Loucy (cell line): ENCODE results near the gene LUM.

ENCODE experiments used
- H2AFZ ChIP-seq: fragments of 200-600 bp; sonication (generic); 2 replicates; pipeline ENCODE4 v1.6.0; 2016; ENCODE audit warnings: antibody characterized with exemption, mild to moderate bottlenecking, low read length, moderate library complexity
- H3F3A ChIP-seq: fragments of 200-600 bp; 2 replicates; pipeline ENCODE4 v1.6.0; 2016; ENCODE audit warnings: antibody characterized with exemption, low read depth, mild to moderate bottlenecking
- H3K27me3 ChIP-seq: fragments of 200-600 bp; sonication (generic); 2 replicates; pipeline ENCODE4 v1.6.1; 2014; ENCODE audit warnings: low read length, mild to moderate bottlenecking; ENCODE audit not compliant: insufficient read depth, poor library complexity, severe bottlenecking
- H3K36me3 ChIP-seq: fragments of 200-600 bp; sonication (generic); 2 replicates; pipeline ENCODE4 v1.6.1; 2016; ENCODE audit warnings: low read length; ENCODE audit not compliant: insufficient read depth
- H3K4me1 ChIP-seq: fragments of 200-600 bp; sonication (generic); 2 replicates; pipeline ENCODE4 v1.5.1; 2014; ENCODE audit warnings: low read length, mild to moderate bottlenecking; ENCODE audit not compliant: insufficient read depth, poor library complexity, severe bottlenecking
- H3K4me2 ChIP-seq: fragments of 200-600 bp; sonication (generic); 2 replicates; pipeline ENCODE4 v1.6.0; 2014; ENCODE audit warnings: antibody characterized with exemption, low read length, low read depth, mild to moderate bottlenecking; ENCODE audit not compliant: poor library complexity, severe bottlenecking
- H3K4me3 ChIP-seq: fragments of 200-600 bp; sonication (generic); 2 replicates; pipeline ENCODE4 v1.5.1; 2014; ENCODE audit warnings: low read length, mild to moderate bottlenecking, mixed read lengths; ENCODE audit not compliant: poor library complexity, severe bottlenecking
- H3K79me2 ChIP-seq: fragments of 200-600 bp; sonication (generic); 2 replicates; pipeline ENCODE4 v1.6.1; 2014; ENCODE audit warnings: low read length; ENCODE audit not compliant: insufficient read depth
- H3K9ac ChIP-seq: fragments of 200-600 bp; sonication (generic); 2 replicates; pipeline ENCODE4 v1.6.0; 2014; ENCODE audit warnings: mild to moderate bottlenecking, low read depth, low read length, moderate library complexity; ENCODE audit not compliant: poor library complexity, severe bottlenecking
- H3K9me2 ChIP-seq: fragments of 200-600 bp; sonication (generic); replicated peaks from 2 replicates; pipeline ENCODE4 v1.6.1; 2016; ENCODE audit warnings: low read depth, low read length, mixed read lengths
- H3K9me3 ChIP-seq: fragments of 200-600 bp; sonication (generic); 2 replicates; pipeline ENCODE4 v1.6.1; 2014; ENCODE audit warnings: mild to moderate bottlenecking, antibody characterized with exemption, low read length, low read depth; ENCODE audit not compliant: insufficient read depth
- H4K20me1 ChIP-seq: fragments of 200-600 bp; sonication (generic); 2 replicates; pipeline ENCODE4 v1.6.0; 2014; ENCODE audit warnings: antibody characterized with exemption, low read length, mild to moderate bottlenecking; ENCODE audit not compliant: insufficient read depth, poor library complexity, severe bottlenecking
- CTCF ChIP-seq: fragments of 200-600 bp; sonication (generic); conservative IDR thresholded peaks from 2 replicates; pipeline ENCODE4 v1.5.1; 2014; ENCODE audit warnings: mild to moderate bottlenecking, antibody characterized with exemption, low read length
- EZH2phosphoT487 ChIP-seq: fragments of 200-600 bp; IDR thresholded peaks from 2 replicates; pipeline ENCODE4 v1.6.1; 2018; ENCODE audit warnings: antibody characterized with exemption, mild to moderate bottlenecking, moderate library complexity, borderline replicate concordance

The LUM gene

GRCh38 chr12:91103101-91103500 lies 8.2 kb downstream of the LUM start:
- TF ChIP-seq EZH2phosphoT487 (no peak), CTCF (no peak)
- H3K9ac ChIP-seq = no peak overlapping the region
- H3K9me2 ChIP-seq = no peaks in the 10 kb centered on the region
- H3K36me3 ChIP-seq = no peaks in the 10 kb centered on the region
- no peaks in the 10 kb centered on the region for H3K27me3 ChIP-seq
- H2AFZ ChIP-seq = no peak overlapping the region
- no peaks in the 10 kb centered on the region for H4K20me1 ChIP-seq
- no peaks in the 10 kb centered on the region for H3F3A ChIP-seq
- H3K4me2 ChIP-seq = no peak overlapping the region
- no peaks in the 10 kb centered on the region for H3K79me2 ChIP-seq
- no peaks in the 10 kb centered on the region for H3K4me1 ChIP-seq
- no peak overlapping the region for H3K4me3 ChIP-seq
- H3K9me3 ChIP-seq = no peaks in the 10 kb centered on the region

- Histone ChIP-seq H3K36me3 (no peaks in the 10 kb centered on the region), H3K9me3 (no peaks in the 10 kb centered on the region), H3K4me3 (no peak overlapping the region), H4K20me1 (no peaks in the 10 kb centered on the region), H3K27me3 (no peaks in the 10 kb centered on the region), H3K79me2 (no peaks in the 10 kb centered on the region), H3K9ac (no peak overlapping the region), H3F3A (no peaks in the 10 kb centered on the region), H3K9me2 (no peaks in the 10 kb centered on the region), H3K4me2 (no peak overlapping the region), H3K4me1 (no peaks in the 10 kb centered on the region), H2AFZ (no peak overlapping the region)
- no peak for TF ChIP-seq CTCF
- TF ChIP-seq EZH2phosphoT487 = no peak
Observed at GRCh38 chr12:91100906-91101305, 10.4 kb downstream of the LUM start.

- no peaks in the 10 kb centered on the region for H4K20me1 ChIP-seq
- no peaks in the 10 kb centered on the region for H3K79me2 ChIP-seq
- H3K9me2 ChIP-seq = no peaks in the 10 kb centered on the region
Observed at GRCh38 chr12:91099836-91100235, 11.5 kb downstream of the LUM start.

More at GRCh38 chr12:91099836-91100235, 11.5 kb downstream of the LUM start:
- H3K27me3 ChIP-seq = no peaks in the 10 kb centered on the region
- H2AFZ ChIP-seq = no peak overlapping the region
- no peak overlapping the region for H3K4me3 ChIP-seq
- H3K9ac ChIP-seq = no peak overlapping the region
- no peak overlapping the region for H3K4me2 ChIP-seq
- TF ChIP-seq EZH2phosphoT487 (no peak), CTCF (no peak)
- no peaks in the 10 kb centered on the region for H3K4me1 ChIP-seq
- H3F3A ChIP-seq = no peaks in the 10 kb centered on the region
- H3K9me3 ChIP-seq = no peaks in the 10 kb centered on the region
- H3K36me3 ChIP-seq = no peaks in the 10 kb centered on the region
